Chondrocyte (in vitro differentiated cells): ENCODE measurements around the gene RAD51B. TPM values are rescaled to one million over a fixed set of nuclear protein-coding genes. Genes with fewer than 3 reads are reported as not detected.

Experiments used
- DNase-seq: peaks from one replicate; pipeline ENCODE4 v3.0.0; 2021; ENCODE audit warnings: mixed read lengths, low spot score
- H3K27ac Mint-ChIP-seq: one replicate; pipeline ENCODE4 v1.8.0; 2021; ENCODE audit warnings: mild to moderate bottlenecking, moderate library complexity, mixed read lengths; ENCODE audit not compliant: unreplicated experiment
- H3K27me3 Mint-ChIP-seq: 2 replicates; pipeline ENCODE4 v1.8.0; 2021; ENCODE audit warnings: low read depth, mixed read lengths
- H3K36me3 Mint-ChIP-seq: 2 replicates; pipeline ENCODE4 v1.8.0; 2021; ENCODE audit warnings: low read depth, mixed read lengths
- H3K4me1 Mint-ChIP-seq: 2 replicates; pipeline ENCODE4 v1.8.0; 2021; ENCODE audit warnings: low read depth, mild to moderate bottlenecking, mixed read lengths
- H3K4me3 Mint-ChIP-seq: one replicate; pipeline ENCODE4 v1.8.0; 2021; ENCODE audit warnings: mild to moderate bottlenecking, moderate library complexity, mixed read lengths; ENCODE audit not compliant: unreplicated experiment
- H3K9me3 Mint-ChIP-seq: 2 replicates; pipeline ENCODE4 v1.8.0; 2021; ENCODE audit warnings: low read depth, mixed read lengths
- CTCF ChIP-seq: fragments of 200-600 bp; sonication (generic); IDR thresholded peaks from 2 replicates; pipeline ENCODE4 v1.5.0; 2021; ENCODE audit warnings: antibody characterized with exemption, mild to moderate bottlenecking, moderate library complexity
- total RNA-seq: library from RNA; stranded (reverse); gene quantifications from 3 replicates; pipeline ENCODE4 v1.2.1, GENCODE V29; 2021

The RAD51B gene
- total RNA-seq, 1 donor from 2014 or later = 8.2 TPM

- H3K27me3 Mint-ChIP-seq = no peaks in the 10 kb centered on the region
- H3K36me3 Mint-ChIP-seq = no peaks in the 10 kb centered on the region
- H3K4me1 Mint-ChIP-seq = peaks cover 11% of the 10 kb centered on the region
- TF ChIP-seq CTCF = peak; percentile 68
- H3K27ac Mint-ChIP-seq = no peak overlapping the region
- DNase-seq = no peak
- H3K4me3 Mint-ChIP-seq = no peak overlapping the region
- no peaks in the 10 kb centered on the region for H3K9me3 Mint-ChIP-seq
These were observed 264.7 kb downstream of the RAD51B start for GRCh38 chr14:68084256-68084655.

- H3K27me3 Mint-ChIP-seq = no peaks in the 10 kb centered on the region
- TF ChIP-seq CTCF = no peak
- peaks cover 14% of the 10 kb centered on the region for H3K4me1 Mint-ChIP-seq
- DNase-seq = no peak
- no peak overlapping the region for H3K4me3 Mint-ChIP-seq
- H3K27ac Mint-ChIP-seq = no peak overlapping the region
- no peaks in the 10 kb centered on the region for H3K36me3 Mint-ChIP-seq
- no peaks in the 10 kb centered on the region for H3K9me3 Mint-ChIP-seq
These were observed 266.2 kb downstream of the RAD51B start for GRCh38 chr14:68085742-68086141.

- Mint-ChIP-seq H3K27me3 (no peaks in the 10 kb centered on the region), H3K4me1 (peaks cover 14% of the 10 kb centered on the region), H3K9me3 (peaks cover 4% of the 10 kb centered on the region), H3K27ac (peak overlapping the region; percentile 42), H3K36me3 (peaks cover 4% of the 10 kb centered on the region), H3K4me3 (peak overlapping the region; percentile 16)
- no peak for TF ChIP-seq CTCF
- no peak for DNase-seq
These were observed 268.9 kb downstream of the RAD51B start for GRCh38 chr14:68088451-68088854.

- H3K27me3 Mint-ChIP-seq = no peaks in the 10 kb centered on the region
- no peak for DNase-seq
- peaks cover 4% of the 10 kb centered on the region for H3K9me3 Mint-ChIP-seq
- TF ChIP-seq CTCF = no peak
- peaks cover 6% of the 10 kb centered on the region for H3K36me3 Mint-ChIP-seq
- H3K4me1 Mint-ChIP-seq = peaks cover 14% of the 10 kb centered on the region
- no peak overlapping the region for H3K4me3 Mint-ChIP-seq
- peak overlapping the region; percentile 8 for H3K27ac Mint-ChIP-seq
These were observed 269.7 kb downstream of the RAD51B start for GRCh38 chr14:68089146-68089731.

GRCh38 chr14:68094158-68094557, 274.6 kb downstream of the RAD51B start:
- no peak overlapping the region for H3K27ac Mint-ChIP-seq
- H3K36me3 Mint-ChIP-seq = peaks cover 6% of the 10 kb centered on the region
- peaks cover 4% of the 10 kb centered on the region for H3K9me3 Mint-ChIP-seq
- H3K4me3 Mint-ChIP-seq = no peak overlapping the region
- DNase-seq = no peak
- H3K27me3 Mint-ChIP-seq = no peaks in the 10 kb centered on the region
- H3K4me1 Mint-ChIP-seq = peaks cover 5% of the 10 kb centered on the region
- TF ChIP-seq CTCF = no peak
